Ascending aorta (tissue), 2 donors: ENCODE data around the gene ARHGEF7. TPM values are rescaled to one million over a fixed set of nuclear protein-coding genes. Genes with fewer than 3 reads are reported as not detected.
"Not testable (repeated sequence)": the region's sequence is repeated elsewhere in the genome, so short reads cannot be mapped to it uniquely, and the experiment has no call there.

Source experiments
- DNase-seq, 2 donors: peaks; one replicate each; pipeline ENCODE4 v3.0.0-alpha.2; 2019; ENCODE audit warnings: low spot score in 2 of 2
- H3K27ac ChIP-seq, 2 donors: fragments of 200-600 bp; sonication (generic); one replicate each; pipeline ENCODE4 v1.5.1; 2016 to 2017; ENCODE audit warnings: mild to moderate bottlenecking in 1 of 2
- H3K27me3 ChIP-seq: fragments of 200-600 bp; sonication (generic); one replicate; pipeline ENCODE4 v1.5.1; 2017
- H3K36me3 ChIP-seq, 2 donors: fragments of 200-600 bp; sonication (generic); one replicate each; pipeline ENCODE4 v1.5.1; 2016
- H3K4me1 ChIP-seq, 2 donors: fragments of 200-600 bp; sonication (generic); one replicate each; pipeline ENCODE4 v1.5.1; 2016 to 2017; ENCODE audit warnings: mild to moderate bottlenecking in 1 of 2
- H3K4me3 ChIP-seq, 2 donors: fragments of 200-600 bp; sonication (generic); one replicate each; pipeline ENCODE4 v1.5.1; 2016 to 2017; ENCODE audit warnings: mild to moderate bottlenecking in 1 of 2
- H3K9me3 ChIP-seq, 2 donors: fragments of 200-600 bp; sonication (generic); one replicate each; pipeline ENCODE4 v1.5.1; 2016
- CTCF ChIP-seq, 3 experiments: fragments of 200-600 bp in 2 of 3; fragments of 450-650 bp in 1 of 3; sonication (generic) in 2 of 3; IDR thresholded peaks; one replicate each; pipeline ENCODE4 v1.5.1; 2016 to 2019; ENCODE audit warnings: antibody characterized with exemption in 3 of 3, mild to moderate bottlenecking in 1 of 3, moderate library complexity in 1 of 3
- intact Hi-C: fragments of 100-400 bp; cut with DNase I; formaldehyde crosslinking; loops from one replicate; pipeline ENCODE4 v1.15.1; 2023
- total RNA-seq: library from RNA; depleted of rRNA; stranded (reverse); fragments of >200 nt; gene quantifications from one replicate; pipeline ENCODE4 v1.1.0, GENCODE V29; 2016

ARHGEF7 gene
- total RNA-seq = 32.2 TPM

GRCh38 chr13:111115061-111115964, at the start of gene ARHGEF7:
TSS of gene ARHGEF7 (plus strand) at chr13:111115310. CDS start at chr13:111115527, 217 bp downstream.
- Histone ChIP-seq H3K27me3 (no peaks in the 10 kb centered on the region), H3K36me3 (no peaks in the 10 kb centered on the region), H3K4me1 (peaks cover 3 to 32% of the 10 kb centered on the region in 2 donors), H3K4me3 (peak within 1 kb of the TSS; percentile 80 to 86), H3K9me3 (no peaks in the 10 kb centered on the region), H3K27ac (peak within 1 kb of the TSS; percentile 89 to 95)
- no peak for DNase-seq
- TF ChIP-seq CTCF (IDR thresholded peaks at IDR 0.05) = no peak
- intact Hi-C loops = loop anchor here (2.0 kb wide), 3 partner anchors 101 to 401 kb away; partner anchors contain the start of gene ANKRD10

GRCh38 chr13:111065698-111066097, 49.4 kb upstream of the ARHGEF7 start:
- H3K27me3 ChIP-seq = no peaks in the 10 kb centered on the region
- no peak for TF ChIP-seq CTCF (IDR thresholded peaks at IDR 0.05)
- intact Hi-C loops = loop anchor here (2.0 to 5.0 kb wide), 4 partner anchors 47 to 397 kb away; no protein-coding TSS in a partner anchor
- no peaks in the 10 kb centered on the region for H3K4me1 ChIP-seq
- no peaks in the 10 kb centered on the region for H3K36me3 ChIP-seq
- H3K27ac ChIP-seq = no peak overlapping the region
- no peak overlapping the region for H3K4me3 ChIP-seq
- H3K9me3 ChIP-seq = no peaks in the 10 kb centered on the region
- no peak for DNase-seq

GRCh38 chr13:111066544-111066943, 48.6 kb upstream of the ARHGEF7 start:
- H3K27me3 ChIP-seq = no peaks in the 10 kb centered on the region
- no peaks in the 10 kb centered on the region for H3K9me3 ChIP-seq
- no peak for DNase-seq
- no peak overlapping the region for H3K4me3 ChIP-seq
- H3K27ac ChIP-seq = no peak overlapping the region
- no peaks in the 10 kb centered on the region for H3K36me3 ChIP-seq
- intact Hi-C loops = loop anchor here (2.0 to 5.0 kb wide), 4 partner anchors 46 to 396 kb away; no protein-coding TSS in a partner anchor
- no peak for TF ChIP-seq CTCF (IDR thresholded peaks at IDR 0.05)
- H3K4me1 ChIP-seq = no peaks in the 10 kb centered on the region

GRCh38 chr13:111068009-111068350, 47.1 kb upstream of the ARHGEF7 start:
- Histone ChIP-seq H3K4me3 (no peak overlapping the region), H3K27ac (peak overlapping the region in 1 of 2 donors; percentile 50), H3K4me1 (no peaks in the 10 kb centered on the region), H3K27me3 (no peaks in the 10 kb centered on the region), H3K36me3 (no peaks in the 10 kb centered on the region), H3K9me3 (no peaks in the 10 kb centered on the region)
- DNase-seq = no peak
- intact Hi-C loops = loop anchor here (5.0 kb wide), 3 partner anchors 44 to 394 kb away; no protein-coding TSS in a partner anchor
- TF ChIP-seq CTCF (IDR thresholded peaks at IDR 0.05) = no peak

DNA sequence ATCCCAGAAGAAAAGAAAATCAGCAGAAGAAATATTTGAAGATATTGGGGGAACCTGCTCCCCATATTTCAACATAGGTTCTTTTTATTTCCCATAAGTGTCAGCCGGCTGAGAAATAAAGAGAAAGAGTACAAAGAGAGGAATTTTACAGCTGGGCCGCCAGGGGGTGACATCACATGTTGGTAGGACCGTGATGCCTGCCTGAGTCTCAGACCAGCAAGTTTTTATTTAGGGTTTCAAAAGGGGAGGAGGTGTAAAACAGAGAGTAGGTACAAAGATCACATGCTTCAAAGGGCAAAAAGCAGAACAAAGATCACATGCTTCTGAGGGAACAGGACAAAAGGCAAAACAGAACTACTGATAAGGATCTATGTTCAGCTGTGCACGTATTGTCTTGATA, 44.0 kb upstream of the ARHGEF7 start:
- peaks cover 3 to 18% of the 10 kb centered on the region in 2 donors for H3K9me3 ChIP-seq
- DNase-seq, H3K27me3 ChIP-seq, H3K36me3 ChIP-seq, intact Hi-C loops, H3K27ac ChIP-seq, H3K4me3 ChIP-seq, H3K4me1 ChIP-seq: not testable (repeated sequence)

- H3K27me3 ChIP-seq, intact Hi-C loops, DNase-seq, H3K36me3 ChIP-seq, H3K4me3 ChIP-seq, H3K27ac ChIP-seq, H3K4me1 ChIP-seq: not testable (repeated sequence)
- H3K9me3 ChIP-seq = peaks cover 3 to 18% of the 10 kb centered on the region in 2 donors
These were observed 43.6 kb upstream of the ARHGEF7 start for GRCh38 chr13:111071526-111071925.
